DOHH2 (cell line): ENCODE results near the gene HAL.
"Not testable (repeated sequence)": the region's sequence is repeated elsewhere in the genome, so short reads cannot be mapped to it uniquely, and the experiment has no call there.

ENCODE experiments used
- H3F3A ChIP-seq: fragments of 200-600 bp; sonication (generic), shearing (Covaris generic); 2 replicates; pipeline ENCODE4 v1.6.0; 2016; ENCODE audit warnings: antibody characterized with exemption, mild to moderate bottlenecking; ENCODE audit not compliant: control insufficient read depth, insufficient read depth
- H3K27ac ChIP-seq: fragments of 200-600 bp; sonication (generic); 2 replicates; pipeline ENCODE4 v1.5.1; 2014; ENCODE audit warnings: low read depth, mild to moderate bottlenecking, low read length, moderate library complexity
- H3K27me3 ChIP-seq: fragments of 200-600 bp; sonication (generic); 2 replicates; pipeline ENCODE4 v1.6.1; 2014; ENCODE audit warnings: mild to moderate bottlenecking, low read length, mixed read lengths; ENCODE audit not compliant: control insufficient read depth
- H3K36me3 ChIP-seq: fragments of 200-600 bp; sonication (generic); 2 replicates; pipeline ENCODE4 v1.6.1; 2014; ENCODE audit warnings: mild to moderate bottlenecking, low read length, moderate library complexity, mixed read lengths; ENCODE audit not compliant: control insufficient read depth
- H3K4me1 ChIP-seq: fragments of 200-600 bp; sonication (generic); 2 replicates; pipeline ENCODE4 v1.6.1; 2014; ENCODE audit warnings: mild to moderate bottlenecking, low read length, mixed read lengths; ENCODE audit not compliant: control insufficient read depth
- H3K4me2 ChIP-seq: fragments of 200-600 bp; sonication (generic); 2 replicates; pipeline ENCODE4 v1.6.0; 2014; ENCODE audit warnings: mild to moderate bottlenecking, low read length, moderate library complexity
- H3K4me3 ChIP-seq: fragments of 200-600 bp; sonication (generic); 2 replicates; pipeline ENCODE4 v1.5.1; 2014; ENCODE audit warnings: mild to moderate bottlenecking, low read length, mixed read lengths
- H3K79me2 ChIP-seq: fragments of 200-600 bp; sonication (generic); 2 replicates; pipeline ENCODE4 v1.6.1; 2014; ENCODE audit warnings: mild to moderate bottlenecking, low read length, mixed read lengths; ENCODE audit not compliant: control insufficient read depth
- H3K9me2 ChIP-seq: fragments of 200-600 bp; sonication (generic); replicated peaks from 2 replicates; pipeline ENCODE4 v1.6.1; 2014; ENCODE audit warnings: mild to moderate bottlenecking, low read length, mixed read lengths; ENCODE audit not compliant: control insufficient read depth
- H3K9me3 ChIP-seq: fragments of 200-600 bp; sonication (generic); 2 replicates; pipeline ENCODE4 v1.6.1; 2014; ENCODE audit warnings: antibody characterized with exemption, low read length, mixed read lengths; ENCODE audit not compliant: control insufficient read depth, insufficient read depth
- H4K20me1 ChIP-seq: fragments of 200-600 bp; sonication (generic); 2 replicates; pipeline ENCODE4 v1.6.0; 2014; ENCODE audit warnings: low read depth, mild to moderate bottlenecking, antibody characterized with exemption, low read length, moderate library complexity; ENCODE audit not compliant: control insufficient read depth, insufficient read depth
- EZH2phosphoT487 ChIP-seq: fragments of 200-600 bp; sonication (generic); IDR thresholded peaks from 2 replicates; pipeline ENCODE4 v1.6.1; 2017; ENCODE audit warnings: borderline replicate concordance, mild to moderate bottlenecking, antibody characterized with exemption, low read length, moderate library complexity, mixed read lengths
- TF ChIP-seq, protein P1 (sequence below): fragments of 200-600 bp; sonication (generic); IDR thresholded peaks from one replicate; pipeline ENCODE4 v1.5.1; 2014; ENCODE audit warnings: antibody characterized with exemption, mild to moderate bottlenecking, low read depth, low read length; ENCODE audit not compliant: poor library complexity, severe bottlenecking

HAL gene

DNA sequence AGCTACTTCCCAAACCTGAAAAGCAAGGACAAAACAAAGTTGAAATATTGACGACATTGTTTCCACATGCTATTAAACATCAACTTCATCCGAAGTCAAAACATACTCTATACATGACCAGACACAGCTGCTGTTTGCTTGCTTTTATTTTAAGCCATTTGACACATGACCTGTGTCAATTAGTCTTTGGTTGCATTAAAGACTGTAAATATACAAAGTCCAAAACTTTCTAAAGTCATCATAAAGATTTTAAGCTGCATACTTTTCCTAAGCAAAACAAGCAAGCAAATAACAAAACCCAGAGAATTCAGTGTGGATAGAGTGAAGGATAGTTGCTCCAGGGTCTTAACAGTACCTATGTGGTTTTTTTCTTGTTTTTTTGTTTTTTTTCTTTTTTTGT is 21.8 kb downstream of the HAL start:
- TF ChIP-seq, protein P1, sequence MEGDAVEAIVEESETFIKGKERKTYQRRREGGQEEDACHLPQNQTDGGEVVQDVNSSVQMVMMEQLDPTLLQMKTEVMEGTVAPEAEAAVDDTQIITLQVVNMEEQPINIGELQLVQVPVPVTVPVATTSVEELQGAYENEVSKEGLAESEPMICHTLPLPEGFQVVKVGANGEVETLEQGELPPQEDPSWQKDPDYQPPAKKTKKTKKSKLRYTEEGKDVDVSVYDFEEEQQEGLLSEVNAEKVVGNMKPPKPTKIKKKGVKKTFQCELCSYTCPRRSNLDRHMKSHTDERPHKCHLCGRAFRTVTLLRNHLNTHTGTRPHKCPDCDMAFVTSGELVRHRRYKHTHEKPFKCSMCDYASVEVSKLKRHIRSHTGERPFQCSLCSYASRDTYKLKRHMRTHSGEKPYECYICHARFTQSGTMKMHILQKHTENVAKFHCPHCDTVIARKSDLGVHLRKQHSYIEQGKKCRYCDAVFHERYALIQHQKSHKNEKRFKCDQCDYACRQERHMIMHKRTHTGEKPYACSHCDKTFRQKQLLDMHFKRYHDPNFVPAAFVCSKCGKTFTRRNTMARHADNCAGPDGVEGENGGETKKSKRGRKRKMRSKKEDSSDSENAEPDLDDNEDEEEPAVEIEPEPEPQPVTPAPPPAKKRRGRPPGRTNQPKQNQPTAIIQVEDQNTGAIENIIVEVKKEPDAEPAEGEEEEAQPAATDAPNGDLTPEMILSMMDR = no peak
- TF ChIP-seq EZH2phosphoT487 = no peak
- Histone ChIP-seq H3K4me3 (peak overlapping the region; percentile 30), H3K36me3 (no peaks in the 10 kb centered on the region), H3K4me1 (peaks cover 22% of the 10 kb centered on the region), H3K9me2 (no peaks in the 10 kb centered on the region), H3K27ac (no peak overlapping the region), H4K20me1 (no peaks in the 10 kb centered on the region), H3F3A (no peaks in the 10 kb centered on the region), H3K9me3 (no peaks in the 10 kb centered on the region), H3K4me2 (peak overlapping the region; percentile 47), H3K27me3 (no peaks in the 10 kb centered on the region), H3K79me2 (no peaks in the 10 kb centered on the region)

GRCh38 chr12:95972832-95973456 is 23.2 kb downstream of the HAL start:
- H3K27ac ChIP-seq = no peak overlapping the region
- H3K4me1 ChIP-seq = peaks cover 22% of the 10 kb centered on the region
- H4K20me1 ChIP-seq = no peaks in the 10 kb centered on the region
- H3K9me2 ChIP-seq = no peaks in the 10 kb centered on the region
- H3K4me2 ChIP-seq = no peak overlapping the region
- no peaks in the 10 kb centered on the region for H3K79me2 ChIP-seq
- no peaks in the 10 kb centered on the region for H3F3A ChIP-seq
- no peaks in the 10 kb centered on the region for H3K36me3 ChIP-seq
- no peak overlapping the region for H3K4me3 ChIP-seq
- TF ChIP-seq, protein P1 = no peak
- no peak for TF ChIP-seq EZH2phosphoT487
- H3K9me3 ChIP-seq = no peaks in the 10 kb centered on the region
- no peaks in the 10 kb centered on the region for H3K27me3 ChIP-seq

DNA sequence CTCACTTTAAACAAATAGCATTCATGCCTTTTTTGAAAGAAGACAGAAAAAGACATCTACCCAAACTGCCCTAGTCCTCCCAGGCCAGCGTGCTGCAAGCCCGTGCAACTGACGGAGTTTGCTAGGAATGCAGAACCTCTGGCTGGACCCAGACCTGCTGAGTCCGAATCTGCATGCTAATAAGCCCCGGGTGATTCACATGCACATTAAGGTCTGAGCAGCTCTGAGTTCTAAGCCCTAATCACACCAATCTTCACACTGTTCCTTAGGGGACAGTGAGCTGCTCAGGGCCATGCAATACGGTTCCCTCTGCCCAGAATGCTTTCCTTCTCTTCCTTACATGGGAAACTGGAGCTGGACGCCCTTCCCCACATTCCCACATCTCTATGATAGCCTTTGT is 25.2 kb downstream of the HAL start:
- no peaks in the 10 kb centered on the region for H3K9me3 ChIP-seq
- H3K9me2 ChIP-seq = no peaks in the 10 kb centered on the region
- H4K20me1 ChIP-seq = no peaks in the 10 kb centered on the region
- H3F3A ChIP-seq = no peaks in the 10 kb centered on the region
- no peaks in the 10 kb centered on the region for H3K36me3 ChIP-seq
- H3K4me3 ChIP-seq = no peak overlapping the region
- no peak for TF ChIP-seq EZH2phosphoT487
- TF ChIP-seq, protein P1 = no peak
- H3K79me2 ChIP-seq = no peaks in the 10 kb centered on the region
- H3K27ac ChIP-seq = no peak overlapping the region
- H3K27me3 ChIP-seq = no peaks in the 10 kb centered on the region
- peaks cover 22% of the 10 kb centered on the region for H3K4me1 ChIP-seq
- H3K4me2 ChIP-seq = no peak overlapping the region

- not testable (repeated sequence) for H3K4me3 ChIP-seq, H3K9me2 ChIP-seq, H3K4me2 ChIP-seq, H3F3A ChIP-seq, H3K27me3 ChIP-seq, H3K79me2 ChIP-seq, H3K36me3 ChIP-seq, H3K27ac ChIP-seq, H4K20me1 ChIP-seq, H3K9me3 ChIP-seq
- peaks cover 11% of the 10 kb centered on the region for H3K4me1 ChIP-seq
Measured at GRCh38 chr12:95969116-95969515, 27.0 kb downstream of the HAL start.
